Sciatic nerve (tissue), 2 donors: Measurements from ENCODE around the gene ANLN. TPM values are rescaled to one million over a fixed set of nuclear protein-coding genes. Genes with fewer than 3 reads are reported as not detected.
"Not testable (repeated sequence)": the region's sequence is repeated elsewhere in the genome, so short reads cannot be mapped to it uniquely, and the experiment has no call there.

ENCODE experiments used
- ATAC-seq: fragments of 200-7000 bp; cut with Tn5 transposase; one replicate; pipeline ENCODE4 v1.9.1; 2020; ENCODE audit warnings: mild to moderate bottlenecking, moderate library complexity
- DNase-seq: peaks from one replicate; pipeline ENCODE4 v3.0.0-alpha.2; 2020; ENCODE audit warnings: low spot score
- intact Hi-C: fragments of 100-400 bp; cut with DNase I; formaldehyde crosslinking; loops from one replicate; pipeline ENCODE4 v1.14.2; 2022
- total RNA-seq: library from RNA; stranded (reverse); fragmentation: NEBNext Ultra II Directional; extraction: Animal tissue kit (Norgen Biotek cat#: 25700); gene quantifications from one replicate; pipeline ENCODE4 v1.2.1, GENCODE V29; 2021
- donor health status: DM: no; HTN: no; CAD: no.
- donor health status: DM: no; HTN: no; CAD: no.

ANLN gene
- total RNA-seq, 1 donor from 2014 or later: 2.4 TPM

DNA sequence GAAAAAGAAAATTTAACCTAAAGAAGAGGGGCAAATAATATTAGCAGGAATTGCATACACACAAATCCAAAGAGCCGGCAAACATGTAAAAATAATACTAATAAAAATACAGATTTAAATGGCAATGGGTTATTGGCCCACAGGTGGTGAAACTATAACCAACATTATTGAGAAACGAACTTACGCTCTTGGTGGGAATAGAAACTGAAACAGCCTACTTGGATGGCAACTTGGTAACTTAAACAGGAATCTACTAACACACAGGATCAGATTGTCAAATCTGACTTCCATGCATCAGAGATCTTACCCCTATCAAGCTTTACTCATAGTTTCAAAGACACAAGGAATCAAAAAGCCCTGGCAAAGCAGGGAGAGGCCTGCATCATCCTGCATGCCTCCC lies 66.5 kb downstream of the ANLN start:
- ATAC-seq (no peak), DNase-seq (no peak)
- intact Hi-C loops: no loop called here

DNA sequence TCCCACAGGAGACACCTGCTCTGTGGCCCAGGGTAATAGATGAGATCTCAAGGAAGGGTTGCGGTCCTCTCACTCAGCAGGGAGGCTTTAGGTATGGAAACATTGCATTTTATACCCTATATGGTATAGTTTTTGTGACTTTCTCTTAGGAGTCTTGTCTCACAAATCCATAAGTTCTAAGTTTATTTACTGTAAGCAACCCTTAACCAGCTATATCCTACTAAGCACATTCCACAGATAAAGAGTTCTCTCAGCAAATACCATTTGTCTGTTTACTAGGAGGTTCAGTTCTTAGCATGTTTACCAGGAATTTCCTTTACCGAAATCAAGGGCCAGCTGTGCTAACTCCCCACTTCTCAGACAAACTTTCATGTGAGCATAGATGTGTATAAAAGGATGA lies 66.9 kb downstream of the ANLN start:
- intact Hi-C loops: no loop called here
- no peak for DNase-seq
- ATAC-seq: no peak

DNA sequence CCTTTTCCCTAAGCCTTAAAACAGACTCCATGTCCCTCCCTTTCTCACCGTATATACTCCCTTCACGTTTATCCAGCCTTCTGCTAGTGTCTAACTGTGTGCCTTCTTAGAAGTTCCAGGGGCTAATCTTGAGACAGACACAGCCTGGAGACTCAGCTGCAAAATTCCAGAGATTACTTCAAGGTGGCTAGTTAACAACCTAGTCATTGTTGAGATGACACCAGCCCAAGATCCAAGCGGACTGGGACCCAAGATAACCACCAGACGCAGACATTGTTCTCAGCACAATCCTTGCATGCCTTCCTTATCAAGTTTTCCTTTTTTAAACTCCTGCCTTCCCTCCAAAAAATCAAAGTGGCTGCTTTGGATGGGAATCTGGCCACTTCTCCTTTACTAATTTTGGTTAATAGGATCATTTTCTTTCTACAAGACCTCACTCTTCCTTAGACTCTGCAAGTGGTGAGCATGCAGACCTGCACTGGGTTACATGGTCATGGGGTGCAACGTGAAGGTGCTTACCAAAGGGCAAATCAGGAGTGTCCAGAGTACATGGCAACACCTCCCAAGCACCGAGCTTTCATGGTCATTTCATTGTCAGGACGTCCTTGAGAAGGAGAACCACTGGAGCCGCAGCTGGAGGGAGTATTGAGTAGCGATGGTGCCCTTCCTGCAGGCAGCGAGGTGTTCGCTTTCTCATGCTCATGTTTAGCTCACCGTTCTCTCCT lies 69.7 kb downstream of the ANLN start:
- DNase-seq (no peak), ATAC-seq (no peak)
- intact Hi-C loops: no loop called here

DNA sequence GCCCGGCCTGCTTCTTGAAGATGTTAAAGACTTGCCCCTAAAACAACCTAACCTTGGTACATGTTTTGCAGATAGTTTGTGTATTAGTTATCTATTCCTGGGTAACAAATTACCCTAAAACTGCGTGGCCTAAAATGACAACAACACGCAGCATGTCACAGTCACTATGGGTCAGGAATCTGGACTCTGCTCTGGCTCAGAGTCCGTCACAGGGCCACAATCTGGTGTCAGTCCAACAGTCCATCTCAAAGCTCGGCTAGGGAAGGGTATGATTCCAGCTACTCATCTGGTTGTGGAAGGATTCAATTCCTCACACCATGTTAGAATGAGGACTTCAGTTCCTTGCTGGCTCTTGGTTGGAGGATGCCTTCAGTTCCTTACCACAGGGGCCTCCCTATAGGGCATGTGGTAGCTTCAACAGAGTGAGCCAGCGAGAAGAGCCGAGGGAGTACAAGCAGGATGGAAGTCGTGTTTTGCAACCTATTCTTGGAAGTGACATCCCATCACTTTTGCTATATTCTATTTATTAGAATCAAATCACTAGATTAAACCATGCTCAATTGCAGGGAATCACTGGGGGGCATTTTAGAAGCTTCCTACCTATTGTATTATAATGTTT lies 71.3 kb downstream of the ANLN start:
- intact Hi-C loops: no loop called here
- no peak for DNase-seq
- ATAC-seq: no peak

DNA sequence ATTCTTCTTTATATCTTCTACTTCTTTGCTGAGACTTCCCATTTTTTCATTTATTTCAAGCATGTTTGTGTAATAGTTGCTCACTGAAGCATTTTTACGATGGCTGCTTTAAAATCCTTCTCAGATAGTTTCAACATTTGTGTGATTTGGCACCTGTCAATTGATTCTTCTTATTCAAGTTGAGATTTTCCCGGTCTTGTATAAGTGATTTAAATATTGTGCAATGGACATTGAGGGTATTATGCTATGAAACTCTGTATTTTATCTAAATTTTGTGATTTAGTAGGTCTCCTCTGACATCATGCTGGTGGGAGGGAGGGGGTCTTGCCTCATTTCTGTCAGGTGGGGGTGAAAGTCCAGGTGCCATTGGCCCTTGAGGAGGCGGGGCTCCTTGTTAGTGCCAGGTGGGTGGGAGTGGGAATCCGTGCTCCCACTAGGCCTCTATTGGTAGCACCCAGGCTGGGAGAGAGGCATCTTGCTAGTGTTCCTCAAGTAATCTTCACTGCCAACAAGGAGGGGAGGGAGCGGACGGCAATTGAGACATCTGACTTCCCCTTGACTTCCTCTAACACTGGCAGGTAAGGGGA lies 73.0 kb downstream of the ANLN start:
- DNase-seq (no peak), ATAC-seq (no peak)
- intact Hi-C loops: no loop called here

DNA sequence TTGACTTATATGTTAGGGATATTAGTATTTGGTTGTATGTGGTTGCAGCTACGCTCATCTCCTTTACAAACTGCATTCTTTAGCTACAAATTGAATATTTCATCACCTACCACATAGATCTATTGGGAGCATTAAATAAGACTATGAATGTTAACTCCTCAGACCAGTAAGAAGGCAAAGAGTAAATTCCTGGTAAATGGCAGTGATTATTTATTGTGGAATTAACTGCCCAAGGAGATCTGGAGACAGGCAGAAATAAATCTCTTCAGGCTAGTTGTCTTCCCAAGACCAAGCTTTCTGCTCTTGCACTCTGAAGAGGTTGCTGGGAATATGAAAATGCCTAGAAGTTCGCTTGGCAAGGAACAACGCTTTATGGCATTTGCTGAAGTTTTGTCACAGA lies 74.6 kb downstream of the ANLN start:
- ATAC-seq: no peak
- DNase-seq: no peak
- intact Hi-C loops: no loop called here

DNA sequence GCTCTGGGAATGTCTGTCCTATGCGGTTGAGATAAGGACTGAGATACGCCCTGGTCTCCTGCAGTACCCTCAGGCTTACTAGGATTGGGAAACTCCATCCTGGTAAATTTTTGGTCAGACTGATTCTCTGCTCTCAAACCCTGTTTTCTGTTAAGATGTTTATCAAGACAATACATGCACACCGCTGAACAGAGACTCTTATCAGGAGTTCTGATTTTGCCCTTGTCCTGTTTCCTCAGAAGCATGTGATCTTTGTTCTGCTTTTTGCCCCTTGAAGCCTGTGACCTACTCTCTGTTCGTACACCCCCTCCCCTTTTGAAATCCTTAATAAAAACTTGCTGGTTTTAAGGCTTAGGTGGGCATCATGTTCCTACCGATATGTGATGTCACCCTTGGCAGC lies 76.3 kb downstream of the ANLN start:
- DNase-seq, intact Hi-C loops, ATAC-seq: not testable (repeated sequence)

DNA sequence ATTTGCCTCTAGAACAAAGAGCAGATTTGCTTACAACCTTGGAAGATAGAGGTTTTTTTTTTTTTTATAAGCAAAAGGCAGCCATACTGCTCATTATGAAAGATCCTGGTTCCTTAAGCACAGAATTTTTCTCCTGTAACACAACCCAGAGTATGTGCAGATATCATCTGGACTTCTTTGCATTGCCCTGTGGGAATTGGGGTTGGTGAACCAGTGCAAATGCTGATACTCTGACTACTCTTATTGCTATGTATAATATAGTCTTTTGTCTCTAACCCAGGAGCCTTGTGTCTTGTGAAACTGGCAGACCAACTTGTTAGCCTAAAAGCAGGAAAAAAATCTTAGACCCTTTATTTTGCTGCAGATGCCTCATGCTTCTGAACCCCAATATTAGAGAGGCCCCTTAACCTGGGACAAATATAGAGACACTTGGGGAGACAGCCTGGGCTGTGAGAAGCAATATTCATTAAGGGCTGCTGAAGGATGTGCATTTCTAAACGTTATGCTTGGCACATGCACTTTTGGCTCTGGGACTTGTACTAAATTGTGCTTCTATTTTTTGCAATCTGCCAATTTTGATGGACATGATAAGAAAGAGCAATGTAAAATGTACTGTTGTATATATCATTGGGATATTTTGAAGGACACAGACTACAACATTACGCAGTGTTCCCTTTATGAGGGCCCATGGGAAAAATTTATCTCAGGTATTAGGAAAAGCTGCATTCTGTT lies 78.9 kb downstream of the ANLN start:
- no peak for ATAC-seq
- intact Hi-C loops: no loop called here
- DNase-seq: no peak

DNA sequence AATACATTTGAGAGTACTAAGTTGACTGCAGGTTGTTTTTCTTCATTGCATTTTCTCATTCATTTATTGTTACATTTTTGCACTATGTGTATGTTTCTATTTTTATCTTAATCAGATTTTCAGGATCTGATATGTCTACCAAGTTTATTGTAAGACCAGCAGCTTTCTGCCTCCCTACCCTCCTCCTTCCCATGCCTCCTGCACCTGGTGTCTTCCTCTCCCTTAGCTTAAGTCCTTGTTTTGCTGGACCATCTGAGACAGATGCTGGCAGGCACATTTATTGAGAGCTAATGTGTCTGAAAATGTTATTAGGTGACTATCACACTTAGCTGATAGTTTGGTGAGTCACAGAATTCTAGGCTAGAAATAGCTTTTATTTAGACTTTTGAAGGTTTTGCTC lies 79.6 kb downstream of the ANLN start:
- intact Hi-C loops: no loop called here
- ATAC-seq (no peak), DNase-seq (no peak)

DNA sequence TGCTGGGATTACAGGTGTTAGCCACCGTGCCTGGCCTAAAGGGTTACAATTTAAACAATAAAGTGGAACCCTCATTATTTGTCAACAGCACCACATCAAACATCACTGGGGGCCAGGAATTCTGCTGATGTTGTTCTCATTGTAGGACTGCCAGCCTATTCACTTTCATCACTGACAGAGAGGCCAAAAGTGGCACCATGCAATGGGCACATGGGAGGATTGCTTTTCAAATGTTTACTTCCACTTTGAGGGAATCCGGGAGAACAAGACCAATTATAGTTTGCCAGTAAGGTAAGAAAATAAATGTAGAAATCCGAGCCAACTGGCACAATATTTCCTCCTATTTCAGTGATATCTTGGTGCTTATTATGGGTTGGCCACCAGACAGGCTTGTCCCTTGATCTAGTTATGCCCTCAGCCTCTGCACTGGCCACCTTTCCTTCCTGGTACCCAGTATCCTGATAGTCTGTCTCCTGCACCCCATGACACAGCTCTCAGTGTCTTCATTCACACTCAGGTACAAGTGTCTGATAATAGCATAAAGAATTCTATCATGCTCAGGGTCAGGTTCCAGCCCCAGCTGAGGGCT lies 82.6 kb downstream of the ANLN start:
- DNase-seq: no peak
- no peak for ATAC-seq
- intact Hi-C loops: no loop called here

DNA sequence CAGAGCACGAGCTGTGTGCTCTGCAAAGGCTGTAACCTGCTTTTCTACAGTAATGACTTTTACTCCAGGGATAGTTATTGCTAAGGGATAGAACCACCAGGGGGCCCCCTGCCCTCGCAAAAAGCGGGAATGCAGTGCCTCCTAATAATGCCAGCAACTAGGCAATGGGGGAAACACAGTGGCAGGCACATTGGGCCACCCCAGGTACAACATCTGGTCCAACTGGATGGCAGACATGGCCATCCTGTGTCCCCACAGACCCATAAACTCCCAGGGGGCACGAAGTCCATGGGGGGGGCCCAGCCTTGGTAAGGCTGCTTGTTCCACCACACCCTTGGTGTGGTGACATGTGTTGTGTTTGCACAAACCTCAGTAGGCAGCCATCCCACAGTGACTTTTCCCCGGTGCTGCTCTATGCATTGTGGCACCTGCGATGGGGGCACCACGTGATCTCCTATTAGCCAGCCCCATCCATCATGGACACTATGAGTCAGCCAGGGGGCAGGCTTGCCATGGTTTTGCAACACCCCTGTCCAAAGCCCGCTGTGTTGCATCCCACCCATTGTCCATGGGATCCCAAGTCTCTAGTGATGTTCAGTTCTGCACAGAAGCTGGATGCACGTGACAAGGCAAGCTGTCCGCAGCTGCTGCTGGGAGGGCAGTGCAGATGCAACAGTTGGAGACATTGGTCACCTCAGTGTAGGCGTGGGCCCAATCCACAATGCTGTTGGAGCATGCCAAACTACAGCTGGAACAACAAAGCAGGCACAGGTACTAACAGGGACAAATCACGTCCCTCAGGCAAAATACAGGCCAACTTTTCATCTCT lies 84.0 kb downstream of the ANLN start:
- DNase-seq (no peak), ATAC-seq (peak; percentile 30)
- intact Hi-C loops: no loop called here

DNA sequence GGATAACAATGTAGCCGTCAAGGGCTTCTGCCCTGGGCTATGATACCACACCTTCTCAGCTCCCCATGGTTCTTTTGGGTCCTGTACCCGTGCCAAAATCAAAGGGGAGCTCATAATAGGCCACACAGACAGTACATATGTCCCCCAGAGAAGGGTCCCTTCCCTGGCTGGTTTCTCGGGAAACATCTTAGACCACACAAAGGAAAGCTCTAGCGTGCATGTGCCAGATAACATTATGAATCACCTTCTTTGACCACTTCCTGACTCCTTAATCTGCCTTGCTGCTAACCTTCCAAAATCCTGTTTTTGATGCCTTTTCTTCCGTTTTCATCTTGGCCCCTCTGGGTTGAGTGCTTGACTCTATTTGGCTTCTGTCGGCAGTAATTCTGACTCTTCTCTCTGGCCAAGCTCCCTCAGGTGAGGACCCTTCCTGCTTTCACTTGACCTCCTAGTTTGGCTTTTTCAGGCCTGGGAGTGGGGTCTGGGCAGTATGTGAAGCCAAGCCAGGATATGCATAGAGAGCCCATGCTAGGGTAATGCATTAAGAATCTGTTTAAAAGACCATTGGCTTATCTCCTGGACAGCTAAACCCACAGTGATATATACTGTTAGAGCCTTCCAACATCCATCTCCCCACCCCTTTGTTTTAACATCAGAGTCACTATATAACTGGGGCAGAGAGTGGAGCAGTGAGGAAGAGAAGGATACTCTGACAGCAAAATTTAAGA lies 84.8 kb downstream of the ANLN start:
- intact Hi-C loops: no loop called here
- DNase-seq (no peak), ATAC-seq (no peak)

DNA sequence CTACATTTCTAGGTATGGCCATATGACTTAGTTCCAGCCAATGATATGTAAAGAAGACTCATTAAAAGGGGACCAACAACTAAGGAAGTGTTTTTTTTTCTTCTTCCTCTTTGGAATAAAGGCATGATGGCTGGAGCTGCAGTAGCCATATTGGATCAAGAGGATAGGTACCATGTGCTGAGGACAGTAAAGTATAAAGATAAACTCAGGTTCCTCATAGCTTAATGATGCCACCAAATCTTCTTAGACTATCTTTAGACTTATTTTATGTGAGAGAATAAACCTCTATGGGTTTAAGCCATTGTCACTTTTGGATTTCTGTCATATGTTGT lies 85.3 kb downstream of the ANLN start:
- ATAC-seq: no peak
- no peak for DNase-seq
- intact Hi-C loops: no loop called here

DNA sequence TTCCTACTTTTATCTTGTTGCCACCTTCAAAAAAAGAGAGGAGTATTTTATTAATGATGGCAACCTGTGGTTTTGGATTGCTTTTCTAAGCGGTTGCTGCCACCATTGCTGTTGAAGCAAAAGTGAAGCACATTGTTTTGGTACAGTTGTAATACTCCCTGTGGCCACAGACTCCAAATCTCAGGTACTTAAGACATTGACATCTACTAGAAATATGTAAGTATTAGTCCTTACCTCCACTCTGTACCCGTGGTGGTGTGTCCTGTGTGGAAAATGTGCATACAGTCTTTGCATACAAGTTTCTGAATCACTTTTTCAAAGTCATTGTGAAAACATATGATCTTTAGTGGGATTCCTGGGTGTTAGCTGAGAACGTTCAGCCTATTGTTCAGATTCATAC lies 85.7 kb downstream of the ANLN start:
- no peak for ATAC-seq
- intact Hi-C loops: no loop called here
- no peak for DNase-seq

DNA sequence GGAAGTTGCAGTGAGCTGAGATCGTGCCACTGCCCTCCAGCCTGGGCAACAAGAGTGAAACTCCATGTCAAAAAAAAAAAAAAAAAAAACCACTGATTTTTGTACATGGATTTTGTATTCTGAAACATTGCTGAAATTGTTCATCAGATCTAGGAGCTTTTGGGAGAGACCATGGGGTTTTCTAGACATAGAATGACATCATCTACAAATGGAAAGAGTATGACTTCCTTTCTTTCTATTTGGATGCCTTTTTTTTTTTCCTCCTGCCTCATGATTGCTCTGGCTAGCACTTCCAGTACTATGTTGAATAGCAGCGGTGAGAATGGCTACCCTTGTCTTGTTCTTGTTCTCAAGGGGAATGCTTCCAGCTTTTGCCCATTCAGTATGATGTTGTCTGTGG lies 89.1 kb downstream of the ANLN start:
- intact Hi-C loops: no loop called here
- DNase-seq (no peak), ATAC-seq (no peak)

DNA sequence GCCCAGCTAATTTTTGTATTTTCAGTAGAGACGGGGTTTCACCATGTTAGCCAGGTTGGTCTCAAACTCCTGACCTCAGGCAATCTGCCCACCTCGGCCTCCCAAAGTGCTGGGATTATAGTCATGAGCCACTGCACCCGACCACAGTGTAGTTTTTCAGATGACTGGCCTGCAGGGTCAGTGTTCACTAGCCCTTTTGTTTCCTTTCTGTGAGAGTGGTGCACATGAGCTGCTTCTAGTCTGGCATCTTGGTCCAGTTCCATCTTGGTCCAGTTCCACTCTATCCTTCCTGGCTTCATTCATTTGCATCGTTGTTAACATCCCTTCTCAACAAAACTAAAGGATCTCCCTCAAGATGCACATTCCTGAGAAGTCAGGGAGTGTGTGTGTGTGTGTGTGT lies 94.2 kb downstream of the ANLN start:
- intact Hi-C loops: loop anchor here (10.0 kb wide), 1 partner anchor 711 kb away; no protein-coding TSS in a partner anchor
- ATAC-seq: not testable (repeated sequence)

DNA sequence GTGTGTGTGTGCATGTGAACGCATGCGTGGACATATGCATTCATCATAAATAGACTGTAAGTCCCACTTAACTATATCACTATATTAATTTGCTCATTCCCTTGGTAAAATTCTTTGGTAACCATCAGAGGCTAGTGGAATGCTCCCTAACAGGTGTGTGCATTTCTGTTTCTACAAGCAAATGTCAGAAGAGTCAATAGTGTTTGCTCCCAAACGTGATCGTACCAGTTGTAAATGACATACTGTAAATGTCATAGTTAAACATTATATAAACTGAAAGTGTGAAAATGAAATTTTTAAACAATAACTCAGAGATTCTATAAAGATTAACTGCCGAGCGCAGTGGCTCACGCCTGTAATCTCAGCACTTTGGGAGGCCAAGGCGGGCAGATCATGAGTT lies 94.6 kb downstream of the ANLN start:
- no peak for DNase-seq
- ATAC-seq: no peak
- intact Hi-C loops: loop anchor here (10.0 kb wide), 1 partner anchor 711 kb away; no protein-coding TSS in a partner anchor

More for the DNA sequence above, 94.2 kb downstream of the ANLN start:
- not testable (repeated sequence) for DNase-seq

DNA sequence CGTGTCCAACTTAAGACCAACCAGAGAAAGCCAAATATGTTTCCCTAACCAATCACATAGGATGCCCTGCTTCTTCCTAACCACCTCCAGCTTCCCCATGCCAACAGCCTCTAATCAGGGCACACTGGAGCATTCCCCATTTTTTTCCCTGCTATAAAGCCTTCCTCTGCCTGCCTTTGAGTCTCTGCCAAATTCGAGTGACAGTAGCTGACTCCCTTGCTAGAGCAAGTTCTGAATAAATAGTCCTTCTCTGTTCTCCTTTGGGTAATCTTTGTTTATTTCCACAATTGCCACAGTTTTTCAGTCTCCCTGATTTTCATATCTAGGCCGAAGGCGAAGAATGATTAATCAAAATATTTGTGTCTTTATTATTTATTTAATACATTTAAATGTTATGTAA lies 96.7 kb downstream of the ANLN start:
- ATAC-seq: no peak
- intact Hi-C loops: loop anchor here (10.0 kb wide), 1 partner anchor 708 kb away; no protein-coding TSS in a partner anchor

More for the DNA sequence above, 96.7 kb downstream of the ANLN start:
- DNase-seq: no peak
